ENCODE measurements around the gene ZMYM2.

Gene ZMYM2

GRCh38 chr13:20134732-20135131, 176.2 kb downstream of the ZMYM2 start:
- no peak for DNase-seq (ENCODE audit: low read depth in 2 of 2)

DNA sequence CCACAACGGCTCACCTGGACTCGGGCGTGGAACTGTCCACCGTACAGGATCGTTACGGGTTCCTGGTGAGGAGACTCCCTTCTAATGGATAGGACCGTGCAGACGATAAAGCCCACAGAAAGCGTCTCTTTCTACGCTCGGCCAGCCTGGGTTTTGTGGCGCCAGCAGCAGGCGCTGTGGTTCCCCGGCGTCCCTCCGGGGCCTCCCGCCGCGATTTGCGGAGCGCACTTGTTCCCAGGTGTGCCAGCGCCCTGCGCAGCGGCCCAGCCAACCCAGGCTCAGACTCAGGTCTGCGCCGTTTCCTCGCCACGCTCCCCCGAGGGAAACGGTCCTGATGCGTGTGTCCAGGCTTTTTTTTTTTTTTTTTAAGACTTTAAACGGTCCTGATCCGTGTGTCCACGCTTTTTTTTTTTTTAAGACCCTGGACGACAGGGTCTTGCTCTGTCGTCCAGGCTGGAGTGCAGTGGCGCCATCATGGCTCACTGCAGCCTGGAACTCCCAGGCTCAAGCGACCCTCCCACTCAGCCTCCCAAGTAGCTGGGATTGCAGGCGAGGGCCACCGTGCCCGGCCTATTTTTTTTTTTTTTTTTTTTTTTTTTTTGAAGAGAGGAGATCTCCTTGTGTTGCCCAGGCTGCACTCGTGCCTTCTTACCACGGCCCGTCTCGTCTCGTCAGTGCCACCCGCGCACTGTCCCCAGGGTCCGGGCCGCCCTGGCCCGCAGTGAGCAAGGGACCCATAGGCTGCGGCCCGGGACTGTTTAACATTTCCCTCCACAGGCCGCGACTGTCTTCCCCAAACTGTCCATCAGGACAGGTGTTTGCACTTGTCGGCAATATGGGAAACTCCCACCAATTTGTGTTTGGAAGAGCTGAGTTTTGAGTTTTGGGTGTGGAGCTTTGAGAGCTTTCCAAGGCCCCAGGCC, 178.5 kb downstream of the ZMYM2 start:
- DNase-seq (ENCODE audit: low read depth in 2 of 2): peak in 1 of 2 donors; percentile 49

- no peak for DNase-seq (ENCODE audit: low read depth in 2 of 2)
Measured at GRCh38 chr13:20137875-20138274, 179.3 kb downstream of the ZMYM2 start.

DNA sequence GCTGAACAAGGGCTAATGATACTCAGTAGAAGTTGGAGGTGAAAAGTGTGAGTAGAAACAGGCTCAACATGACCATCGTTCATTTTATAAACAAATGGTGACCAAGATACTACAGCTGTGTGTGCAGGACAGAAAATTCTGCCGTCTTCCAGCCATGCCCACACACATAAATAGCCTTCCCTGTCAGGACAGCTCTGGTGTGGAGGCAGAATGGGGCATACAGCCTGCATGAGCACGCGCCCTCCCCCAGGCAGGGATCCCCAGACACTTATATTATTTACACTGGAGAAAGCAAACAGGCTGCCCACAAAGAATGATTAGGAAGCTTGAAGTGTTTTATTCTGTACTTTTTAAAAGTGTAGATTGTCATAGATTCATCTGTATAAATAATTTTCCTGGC, 182.0 kb downstream of the ZMYM2 start:
- DNase-seq (ENCODE audit: low read depth in 2 of 2): no peak

All from stimulated activated CD4-positive, alpha-beta T cell treated with anti-CD3 and anti-CD28 coated beads, Interleukin-1b, Interleukin-23, amount 100 ng/mL, for 4 hours (primary cell).